IPS DF 19.7 (cell line): Measurements from ENCODE around the gene STAM.
A peak's percentile ranks its signal among the peaks of the same experiment; 100 is the strongest.

Source experiments
- DNase-seq: peaks from one replicate; pipeline ENCODE4 v3.0.0-alpha.2; 2013; ENCODE audit warnings: low read depth, low spot score

STAM gene

DNA sequence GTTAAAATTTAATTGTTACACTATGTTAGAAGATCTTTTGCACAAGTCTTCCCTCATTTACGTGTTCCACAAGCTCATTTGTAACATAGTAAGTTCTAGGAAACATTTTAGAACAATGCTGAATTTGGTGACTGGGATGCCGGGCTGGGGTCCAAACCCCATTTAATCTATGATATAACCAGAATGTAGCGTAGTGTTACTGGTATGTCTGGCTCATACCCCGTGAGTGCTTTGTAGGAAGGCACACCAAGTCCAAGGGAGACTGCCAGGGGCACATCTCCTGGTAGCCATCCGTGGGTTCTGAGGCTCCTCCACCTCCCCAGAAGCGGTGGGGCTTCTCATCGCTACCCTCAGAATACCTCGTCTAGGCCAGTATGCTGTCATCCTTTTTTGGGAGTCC, 86.7 kb downstream of the STAM start:
- DNase-seq, result no peak

DNA sequence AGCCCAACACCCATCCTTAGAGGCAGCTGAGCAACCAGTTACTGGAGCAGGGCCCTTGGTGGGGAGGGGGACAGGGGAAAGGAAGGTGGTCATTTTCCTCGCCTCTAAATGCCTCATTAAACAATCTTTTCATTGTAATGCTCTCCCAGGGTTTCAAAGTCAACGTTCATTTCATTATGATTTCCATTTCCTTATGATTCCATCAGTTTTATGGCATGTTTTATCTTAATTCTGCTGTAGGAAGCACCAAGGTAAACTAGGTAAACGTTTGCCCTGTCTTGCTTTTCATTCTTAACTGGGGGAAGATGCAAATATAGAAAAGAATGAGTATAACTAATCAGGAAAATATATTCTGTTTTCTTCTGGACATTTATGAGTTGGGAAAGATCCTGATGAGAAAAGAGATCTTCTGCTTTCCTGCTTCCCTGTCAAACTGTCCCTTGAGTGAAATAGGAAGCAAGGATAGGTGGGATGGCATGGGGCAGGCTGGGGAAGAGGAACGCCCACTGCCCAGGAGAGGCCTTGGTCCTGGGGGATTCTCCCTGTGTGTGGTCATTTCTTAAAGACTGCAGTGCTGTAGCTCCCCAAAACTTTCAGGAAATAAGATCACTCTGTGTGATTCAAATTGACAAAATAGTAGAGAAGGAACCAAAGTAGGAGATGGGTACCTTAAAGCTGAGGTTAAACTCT, 87.5 kb downstream of the STAM start:
- DNase-seq, result no peak

DNA sequence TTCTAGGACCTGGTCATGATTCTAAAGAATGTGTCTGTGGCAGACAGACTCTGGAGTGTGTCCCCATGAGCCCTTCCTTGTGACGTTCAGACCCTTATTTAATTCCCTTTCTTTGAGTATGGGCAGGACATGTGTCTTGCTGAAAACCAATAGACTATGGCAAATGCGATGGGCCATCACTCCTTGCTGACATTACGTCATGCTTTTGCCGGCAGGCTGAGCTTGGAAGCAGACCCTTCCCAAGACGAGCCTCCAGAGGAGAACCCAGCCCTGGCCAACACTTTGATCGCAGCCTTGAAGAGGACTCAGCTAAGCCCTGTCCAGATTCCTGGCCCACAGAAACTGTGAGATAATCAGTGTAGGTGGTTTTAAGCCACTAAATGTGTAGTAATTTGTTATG, 89.7 kb downstream of the STAM start:
- DNase-seq, result no peak

DNA sequence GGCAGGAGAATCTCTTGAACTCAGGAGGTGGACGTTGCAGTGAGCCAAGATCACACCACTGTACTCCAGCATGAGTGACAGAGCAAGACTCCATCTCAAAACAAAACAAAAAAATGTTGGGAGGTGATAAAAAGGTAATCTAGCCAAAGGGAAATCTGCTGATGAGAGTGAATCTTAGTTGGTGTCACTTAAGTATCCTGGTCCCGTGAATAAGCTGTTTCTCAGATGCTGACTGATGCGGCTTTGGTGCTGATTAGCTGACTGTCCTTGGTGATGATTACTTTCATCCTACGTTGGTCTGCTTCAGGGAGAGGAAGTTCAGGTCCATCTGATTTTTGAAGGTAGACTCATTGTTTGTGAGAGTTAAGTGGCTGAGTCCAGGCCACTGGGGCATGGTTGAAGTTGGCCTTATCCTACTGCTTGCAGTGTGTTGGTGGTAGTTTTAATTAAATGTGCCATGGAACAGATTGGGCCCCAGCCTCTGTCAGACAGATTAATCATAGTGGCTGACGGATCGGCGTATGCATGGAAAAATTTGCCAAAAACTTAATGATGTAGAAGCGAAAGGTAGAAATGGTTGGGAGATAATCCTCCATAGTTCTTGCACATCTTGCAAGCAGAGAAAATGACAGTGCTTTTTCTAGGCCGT, 90.6 kb downstream of the STAM start:
- DNase-seq, result no peak

DNA sequence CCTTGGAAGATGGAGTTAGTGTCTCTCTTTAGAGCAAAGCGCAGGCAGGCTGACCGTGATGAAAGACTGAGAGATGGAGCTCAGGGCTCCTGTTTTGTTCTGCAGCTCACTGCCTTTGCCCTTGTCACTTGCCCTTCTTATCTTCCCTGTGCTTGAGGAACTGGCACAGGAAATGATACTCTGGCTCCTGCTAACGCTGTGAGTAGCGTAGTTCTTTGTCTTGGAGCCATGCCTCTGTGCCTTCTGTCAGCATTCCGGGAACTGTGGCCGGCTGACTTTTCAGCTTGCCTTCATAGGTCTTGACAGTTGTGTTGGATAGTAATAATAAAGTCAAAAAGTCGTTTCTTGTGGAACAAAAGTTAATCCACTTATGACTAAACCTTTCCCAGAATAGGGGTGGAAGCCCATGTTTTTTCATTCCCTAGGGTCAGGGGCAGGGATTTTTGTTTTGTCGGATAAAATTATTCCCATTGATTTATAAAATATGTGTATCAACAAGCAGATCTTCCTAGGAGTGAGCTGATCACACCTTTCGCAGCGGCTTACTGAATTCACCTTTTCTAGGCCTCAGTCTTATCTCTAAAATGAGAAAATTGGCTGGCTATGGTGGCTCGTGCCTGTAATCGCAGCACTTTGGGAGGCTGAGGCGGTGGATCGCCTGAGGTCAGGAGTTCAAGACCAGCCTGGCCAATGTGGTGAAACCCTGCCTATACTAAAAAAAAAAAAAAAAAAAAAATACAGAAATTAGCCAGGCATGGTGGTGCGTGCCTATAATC, 91.4 kb downstream of the STAM start:
- DNase-seq, result no peak

DNA sequence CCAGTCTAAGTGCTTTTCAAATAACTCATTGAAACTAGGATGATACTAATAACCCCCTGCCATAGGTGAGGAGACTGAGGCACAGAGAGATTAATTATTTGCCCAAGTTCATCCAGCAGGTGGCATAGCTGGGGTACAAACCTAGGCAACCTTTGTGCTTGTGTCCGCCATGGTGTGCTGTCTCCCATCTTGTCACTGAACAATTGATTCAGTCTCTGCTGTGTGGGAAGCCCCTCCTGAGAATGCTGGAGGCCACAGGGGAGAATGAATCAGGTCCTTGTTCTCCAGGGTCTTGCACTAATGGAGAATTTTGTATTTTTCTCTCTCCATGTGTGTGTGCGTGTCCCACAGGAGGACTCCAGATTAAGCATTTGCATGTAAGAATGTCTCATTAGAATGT, 92.3 kb downstream of the STAM start:
- DNase-seq, result no peak

DNA sequence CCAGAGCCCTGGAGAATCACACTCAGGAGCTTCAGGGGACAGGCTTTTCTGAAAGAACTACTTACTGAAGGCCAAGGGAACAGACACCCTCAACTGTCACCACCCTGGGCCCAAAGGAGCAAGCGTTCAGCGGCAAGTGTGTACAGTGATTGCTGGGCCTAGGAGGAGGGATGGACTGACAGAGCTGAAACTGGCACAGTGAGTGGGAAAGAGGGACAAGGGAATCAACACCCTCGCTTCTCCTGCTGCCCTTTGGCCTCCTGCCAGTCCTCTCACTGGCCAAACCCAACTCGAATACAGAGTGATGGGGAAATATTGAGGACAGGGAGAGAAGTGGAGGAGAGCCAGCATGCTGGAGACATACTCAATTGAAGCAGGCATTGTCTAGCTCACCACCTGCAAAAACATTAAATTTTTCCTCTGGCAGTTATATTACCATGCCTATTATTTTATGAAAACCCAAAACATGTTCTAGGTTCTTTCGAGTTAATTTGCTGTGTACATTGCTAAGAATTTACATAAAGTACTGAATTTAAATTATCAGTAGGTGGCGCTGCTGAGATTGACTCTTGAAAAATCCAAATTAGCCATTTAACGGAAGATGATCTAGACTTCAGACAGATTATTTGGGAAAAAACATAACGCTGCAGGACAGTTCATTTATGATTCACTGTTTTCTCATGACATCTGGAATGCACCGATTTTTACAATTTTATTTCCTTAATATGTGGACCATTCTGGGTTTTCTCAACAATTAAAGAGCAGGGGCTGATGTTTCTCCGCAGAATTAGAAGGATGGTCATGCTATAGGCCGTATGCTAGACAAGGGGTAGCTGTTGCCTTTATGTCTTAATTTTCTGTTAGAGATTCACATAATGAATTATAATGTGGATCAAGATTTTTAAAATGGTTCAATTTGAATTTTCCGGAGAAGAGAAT, 93.3 kb downstream of the STAM start:
- DNase-seq, result no peak

DNA sequence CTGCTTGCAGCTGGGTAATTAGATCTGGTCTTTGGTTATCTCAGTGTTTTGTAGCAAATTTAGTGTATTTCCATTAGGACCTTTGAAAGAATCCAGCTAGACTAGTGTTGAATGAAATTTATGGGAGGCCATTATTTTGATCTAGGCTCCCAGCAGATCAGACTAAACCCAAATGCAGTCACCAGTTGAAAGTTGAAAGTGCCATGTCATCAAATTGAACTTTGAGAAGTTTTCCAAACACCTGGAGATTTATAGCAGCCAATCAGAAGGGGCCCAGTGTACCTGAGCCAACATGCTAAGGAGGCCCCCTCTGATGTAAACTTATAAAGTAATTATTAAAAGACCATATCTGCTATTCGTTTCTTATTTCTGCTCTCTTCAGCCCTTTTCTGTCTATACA, 96.7 kb downstream of the STAM start:
- no peak for DNase-seq

DNA sequence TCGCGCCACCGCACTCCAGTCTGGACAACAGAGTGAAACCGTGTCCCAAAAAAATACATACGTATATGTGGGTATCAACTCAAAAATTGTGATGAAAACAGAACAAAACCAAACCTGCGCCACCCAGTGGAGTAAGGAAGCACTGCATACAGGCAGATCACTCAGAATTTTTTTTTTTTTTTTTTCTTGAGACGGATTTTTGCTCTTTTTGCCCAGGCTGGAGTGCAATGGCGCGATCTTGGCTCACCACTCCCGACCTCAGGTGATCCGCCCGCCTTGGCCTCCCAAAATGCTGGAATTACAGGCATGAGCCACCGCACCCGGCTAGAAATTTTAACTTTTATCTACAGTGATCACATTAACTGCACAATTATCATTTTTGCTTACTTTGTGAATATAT, 99.0 kb downstream of the STAM start:
- DNase-seq, result no peak

DNA sequence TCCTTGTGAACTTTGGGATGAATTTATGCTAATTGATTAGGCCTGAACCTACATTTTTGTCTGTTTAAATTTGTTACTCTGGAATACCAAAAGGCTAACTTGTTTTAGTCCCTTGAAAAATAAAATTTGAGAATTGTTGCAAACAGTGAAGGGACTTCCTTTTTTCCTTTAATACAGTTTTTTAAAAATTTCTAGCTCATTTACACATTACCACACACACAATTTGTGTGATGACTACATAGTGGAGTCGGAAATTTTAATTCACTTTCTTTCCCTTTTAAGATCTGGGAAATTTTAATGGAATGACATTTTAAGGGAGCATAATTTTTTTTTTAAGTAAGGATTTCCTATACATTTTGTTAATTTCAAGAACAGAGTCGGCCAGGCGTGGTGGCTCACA, 99.5 kb downstream of the STAM start:
- no peak for DNase-seq

DNA sequence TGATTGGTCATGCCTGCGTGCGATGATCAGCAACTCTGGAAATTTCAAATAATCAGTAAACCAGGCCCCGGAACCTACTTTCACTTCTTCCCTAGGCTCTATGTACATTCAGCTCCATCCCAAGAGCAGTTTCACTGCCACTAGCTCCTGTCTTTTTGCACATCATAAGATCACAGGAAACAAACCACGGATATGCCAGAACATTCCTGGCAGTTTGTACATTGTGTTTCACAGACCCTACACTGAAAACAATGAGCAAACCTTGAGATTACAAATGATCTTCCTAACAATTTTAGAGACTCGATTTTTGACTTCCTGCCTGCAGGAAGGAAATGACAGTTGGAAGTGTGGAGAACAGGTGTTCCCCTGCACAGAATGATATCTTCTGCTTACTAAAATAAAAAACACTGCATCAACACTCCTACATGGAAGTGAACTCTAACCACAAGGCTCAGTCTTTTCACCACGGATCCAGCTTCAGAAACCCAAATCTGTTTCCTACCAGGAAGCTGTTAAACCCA, 100.5 kb downstream of the STAM start:
- no peak for DNase-seq

DNA sequence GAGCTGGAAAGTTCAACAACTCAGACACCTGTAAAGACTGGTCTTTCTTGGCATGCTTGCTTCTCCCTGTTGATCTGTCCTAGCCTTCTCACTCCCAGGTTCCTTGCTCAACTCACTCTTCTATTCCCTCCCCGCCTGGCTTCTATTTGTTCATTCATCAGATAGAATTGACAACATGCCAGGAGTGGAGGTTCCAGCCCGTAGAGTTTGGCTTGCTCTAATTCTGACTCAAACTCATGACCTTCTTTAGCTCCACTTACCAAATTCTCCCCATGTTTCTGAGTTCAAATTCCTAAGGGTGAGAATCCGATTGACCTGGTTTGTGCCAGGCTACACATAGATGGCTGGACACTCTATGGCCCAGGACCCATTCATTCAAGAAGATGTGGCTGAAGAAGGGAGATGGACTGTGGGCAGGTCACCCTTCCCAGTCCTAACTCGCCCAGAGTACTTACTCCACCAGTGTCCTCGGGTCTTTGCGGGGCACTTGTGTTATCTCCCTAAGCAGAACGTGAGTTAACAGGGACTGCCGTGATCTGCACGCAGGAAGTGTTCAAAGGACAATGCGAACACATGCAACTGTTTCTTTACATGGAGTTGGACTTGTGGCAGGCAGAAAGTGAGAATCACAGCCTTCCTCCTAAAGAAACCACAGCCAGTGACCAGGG, 104.1 kb downstream of the STAM start:
- DNase-seq, result no peak

DNA sequence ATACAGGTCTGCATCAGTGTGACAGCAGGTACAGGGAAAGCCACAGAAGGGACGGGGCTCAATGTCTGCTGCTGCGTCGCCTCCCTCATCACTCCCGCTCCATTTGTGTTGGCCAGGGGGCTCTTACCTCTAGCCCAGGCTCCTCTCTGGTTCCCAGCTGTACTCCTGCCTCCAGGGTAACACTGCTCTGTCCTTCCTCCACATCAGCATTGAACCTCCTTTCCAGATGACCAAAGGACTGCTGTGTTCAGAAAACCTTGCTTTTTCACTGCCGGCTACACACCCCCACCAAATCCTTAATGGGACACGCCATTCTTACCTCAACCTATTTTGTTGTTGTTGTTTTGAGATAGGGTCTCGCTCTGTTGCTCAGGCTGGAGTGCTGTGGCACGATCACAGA, 105.9 kb downstream of the STAM start:
- DNase-seq, result no peak

DNA sequence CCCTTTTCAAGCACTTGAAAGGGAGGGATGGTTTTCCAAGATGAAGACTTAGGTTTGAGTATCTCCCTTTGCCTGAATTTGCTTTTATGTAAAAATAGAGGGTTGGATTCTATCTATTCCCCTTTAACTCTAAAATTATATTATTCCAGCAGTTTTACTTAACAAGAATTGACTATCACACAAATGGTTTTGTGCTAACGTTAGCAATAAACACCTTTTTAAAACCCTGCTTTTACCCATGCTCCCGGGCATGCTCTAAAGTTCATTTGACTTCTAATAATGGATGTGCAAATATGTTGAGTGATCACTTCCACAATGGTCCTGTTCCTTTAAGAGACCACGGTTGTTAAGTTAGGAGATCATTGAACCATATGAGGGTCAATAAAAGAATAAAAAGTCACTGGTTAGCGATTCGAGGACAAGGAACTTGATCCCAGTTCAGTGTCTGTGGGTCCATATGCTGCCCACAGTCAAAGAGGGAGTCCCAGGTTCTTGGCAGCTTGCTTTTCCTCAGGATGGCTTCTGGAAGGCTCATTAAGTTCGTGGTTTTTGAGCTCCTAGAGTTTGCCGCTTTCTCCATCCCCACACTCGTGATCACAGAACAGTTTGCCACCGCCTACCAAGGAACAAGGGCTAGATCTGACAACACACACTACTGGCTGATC, 108.0 kb downstream of the STAM start, which contains the start of gene TMEM236:
TSS of gene TMEM236 (plus strand) at position 421 of the 665 bp plus-strand sequence. CDS start at position 516, 95 bp downstream.
- no peak for DNase-seq

DNA sequence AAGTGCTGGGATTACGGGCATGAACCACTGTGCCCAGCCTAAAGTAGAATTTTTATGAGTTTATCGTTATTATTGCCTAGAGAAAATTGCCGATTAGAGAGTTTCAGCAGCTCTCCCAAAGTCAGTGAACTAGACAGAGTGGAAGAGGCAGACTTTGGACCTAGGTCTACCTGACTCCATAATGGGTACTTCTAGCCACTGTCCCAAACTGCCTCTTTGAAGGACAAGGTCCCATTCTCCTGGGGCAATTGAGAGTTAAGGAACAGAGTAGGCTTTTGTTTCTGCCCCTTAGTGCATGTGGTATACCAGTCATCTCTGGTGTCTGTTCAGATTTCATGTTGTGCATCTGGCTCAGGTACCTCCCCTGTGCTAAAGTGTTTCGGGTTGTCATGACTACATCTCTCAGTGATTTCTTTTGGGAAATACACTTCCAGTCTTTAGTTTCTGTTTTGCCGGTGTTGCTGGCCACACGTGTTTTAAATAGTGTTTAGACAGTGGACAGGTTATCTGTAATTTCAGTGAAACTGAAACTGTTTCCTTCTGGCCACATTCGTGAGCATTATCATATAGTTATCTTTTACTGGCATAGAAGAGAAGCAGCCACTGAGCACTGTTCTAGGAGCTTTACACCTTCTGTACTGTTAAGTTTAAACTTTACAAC, 112.7 kb downstream of the STAM start:
- no peak for DNase-seq

DNA sequence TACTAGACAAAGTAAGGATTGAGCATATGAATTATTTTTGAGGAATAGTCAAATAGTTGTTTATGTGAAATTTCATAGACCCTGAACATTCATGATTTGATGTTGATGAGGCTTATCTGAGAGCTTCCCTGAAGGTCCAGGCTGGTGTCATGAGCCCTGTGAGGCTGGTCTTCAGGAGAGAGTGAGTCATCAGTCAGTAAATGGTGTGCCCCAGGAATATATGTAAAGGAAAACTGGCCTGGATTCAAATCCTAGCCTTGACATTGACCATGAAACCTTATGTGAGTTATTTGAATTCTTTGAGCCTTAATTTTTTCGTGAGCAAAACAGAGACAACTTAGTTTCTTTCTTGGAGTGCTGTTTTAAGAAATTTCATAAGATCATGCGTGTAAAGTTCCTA, 114.2 kb downstream of the STAM start:
- no peak for DNase-seq

DNA sequence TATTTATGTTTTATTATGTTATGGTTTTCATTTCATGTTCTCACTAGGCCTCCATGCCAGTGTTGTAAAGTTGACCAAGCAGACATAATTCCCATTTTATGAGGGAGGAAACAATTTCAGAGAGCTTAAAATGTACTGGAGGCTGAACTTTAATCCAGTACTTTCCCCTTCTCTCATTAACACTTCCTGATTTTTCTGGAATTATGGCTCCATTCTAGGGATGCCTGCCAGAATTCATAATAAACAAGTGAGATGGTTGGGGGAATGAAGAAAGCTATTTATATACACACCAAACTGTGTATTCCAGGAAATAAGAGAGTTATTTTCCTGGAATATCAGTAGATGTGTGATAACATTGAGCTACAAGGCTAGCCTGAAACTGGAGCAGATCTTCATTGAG, 114.9 kb downstream of the STAM start:
- DNase-seq, result no peak

DNA sequence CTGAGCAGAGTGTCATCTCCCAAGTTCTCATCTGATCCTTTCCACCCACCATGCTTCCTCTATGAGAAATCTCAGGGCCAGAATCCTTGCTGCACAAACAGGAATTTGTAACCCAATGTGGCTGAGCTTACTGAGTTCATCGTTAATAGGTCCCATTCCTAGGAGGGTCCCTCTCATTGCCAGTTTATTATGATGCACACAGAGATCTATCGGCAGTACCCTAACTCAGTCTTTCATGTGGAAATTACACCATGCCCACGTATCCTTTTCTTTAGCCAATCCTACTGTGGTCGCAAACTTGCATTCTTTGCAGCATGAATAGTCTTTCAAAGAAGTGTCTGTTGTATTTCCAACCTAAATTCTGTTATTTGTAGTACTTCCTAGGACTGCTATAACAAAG, 120.2 kb downstream of the STAM start:
- peak; percentile 38 for DNase-seq

DNA sequence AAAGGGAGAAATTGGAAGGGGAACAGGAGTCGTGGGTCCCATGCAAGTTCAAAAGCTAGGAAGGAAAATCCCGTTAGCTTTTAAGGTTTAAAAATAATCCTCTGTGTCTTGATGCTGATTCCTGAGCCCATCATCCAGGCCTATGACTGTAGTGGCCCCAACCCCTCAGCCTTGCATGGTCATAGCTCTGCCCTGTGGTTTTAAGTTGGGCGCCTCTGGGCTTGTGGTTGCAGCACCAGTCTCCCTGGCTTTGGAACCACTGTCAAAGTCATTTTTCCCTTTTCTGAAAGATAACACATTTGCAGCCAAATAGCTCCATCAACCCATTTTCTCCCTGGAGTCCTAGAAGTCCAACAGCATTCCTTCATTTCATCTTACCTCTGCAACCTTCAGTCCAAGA, 121.7 kb downstream of the STAM start:
- DNase-seq, result no peak
